Thymus (tissue), 11 donors: ENCODE data around the gene SEZ6. TPM values are rescaled to one million over a fixed set of nuclear protein-coding genes. Genes with fewer than 3 reads are reported as not detected.

Experiments used
- DNase-seq, 9 donors: peaks; one replicate each; pipeline ENCODE4 v3.0.0-alpha.2; 2013; ENCODE audit warnings: low spot score in 9 of 9, low read depth in 6 of 9, missing footprints in 1 of 9
- H3K27ac ChIP-seq, 2 donors: one replicate each; pipeline ENCODE4 v1.5.1; 2013; ENCODE audit warnings: control low read depth in 1 of 2, low read depth in 1 of 2, low read length in 1 of 2, mild to moderate bottlenecking in 1 of 2, moderate library complexity in 1 of 2
- H3K27me3 ChIP-seq, 2 donors: one replicate each; pipeline ENCODE4 v1.5.1; 2013; ENCODE audit warnings: low read length in 1 of 2; ENCODE audit not compliant: control insufficient read depth in 2 of 2, insufficient read depth in 1 of 2
- H3K36me3 ChIP-seq, 2 donors: one replicate each; pipeline ENCODE4 v1.5.1; 2013; ENCODE audit warnings: low read length in 1 of 2, mild to moderate bottlenecking in 1 of 2, moderate library complexity in 1 of 2; ENCODE audit not compliant: control insufficient read depth in 2 of 2, insufficient read depth in 2 of 2
- H3K4me1 ChIP-seq, 2 donors: one replicate each; pipeline ENCODE4 v1.5.1; 2013; ENCODE audit warnings: low read length in 2 of 2; ENCODE audit not compliant: control insufficient read depth in 2 of 2, insufficient read depth in 2 of 2
- H3K4me3 ChIP-seq, 2 donors: one replicate each; pipeline ENCODE4 v1.5.1; 2013; ENCODE audit warnings: low read length in 2 of 2, control low read depth in 1 of 2, mild to moderate bottlenecking in 1 of 2
- H3K9me3 ChIP-seq, 2 donors: one replicate each; pipeline ENCODE4 v1.5.1; 2013; ENCODE audit warnings: low read length in 1 of 2, mild to moderate bottlenecking in 1 of 2; ENCODE audit not compliant: control insufficient read depth in 2 of 2, insufficient read depth in 1 of 2
- WGBS: extraction: QIAGEN DNeasy Blood & Tissue Kit; methylation state at CpG from one replicate; pipeline ENCODE4 v1.1.7; 2013; 5-methylcytosine and 5-hydroxymethylcytosine counted together
- polyA plus RNA-seq: library from polyadenylated mRNA; stranded (reverse); fragments of 200-250 nt; gene quantifications from one replicate; pipeline ENCODE4 v1.2.3, GENCODE V29; 2013
- total RNA-seq: library from RNA; stranded (reverse); fragments of 120-200 nt; gene quantifications from one replicate; pipeline ENCODE4 v1.2.4, GENCODE V29; 2013
- donor health status: healthy.

Gene SEZ6
- total and polyA plus RNA-seq, 2 donors, result 0.09 to 0.48 TPM

DNA sequence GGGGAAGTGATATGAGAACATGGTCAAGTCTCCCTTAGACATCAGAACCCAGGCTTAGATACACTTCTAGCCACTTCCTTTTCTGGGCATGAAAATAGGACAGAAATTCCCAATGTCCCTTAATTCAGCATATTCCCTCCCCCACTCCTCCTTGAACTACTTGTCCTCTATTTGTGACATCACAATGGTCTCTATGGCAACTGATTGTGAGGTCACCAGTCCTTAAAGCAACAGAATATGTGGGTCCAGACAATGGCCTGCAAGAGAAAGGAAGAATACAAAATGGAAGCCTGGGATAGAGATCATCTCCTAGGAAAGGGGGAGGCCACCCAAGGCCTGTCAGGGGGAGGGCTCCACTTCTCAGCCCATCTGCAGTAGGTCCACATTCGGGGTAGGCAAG is 6.7 kb upstream of the SEZ6 start:
- no peak for DNase-seq
- WGBS, result 95% methylated on average over 1 of the region's 1 CpG
- Histone ChIP-seq H3K27me3 (peaks cover 3 to 51% of the 10 kb centered on the region in 2 donors), H3K4me3 (no peak overlapping the region), H3K36me3 (no peaks in the 10 kb centered on the region), H3K4me1 (no peaks in the 10 kb centered on the region), H3K27ac (no peak overlapping the region), H3K9me3 (no peaks in the 10 kb centered on the region)

DNA sequence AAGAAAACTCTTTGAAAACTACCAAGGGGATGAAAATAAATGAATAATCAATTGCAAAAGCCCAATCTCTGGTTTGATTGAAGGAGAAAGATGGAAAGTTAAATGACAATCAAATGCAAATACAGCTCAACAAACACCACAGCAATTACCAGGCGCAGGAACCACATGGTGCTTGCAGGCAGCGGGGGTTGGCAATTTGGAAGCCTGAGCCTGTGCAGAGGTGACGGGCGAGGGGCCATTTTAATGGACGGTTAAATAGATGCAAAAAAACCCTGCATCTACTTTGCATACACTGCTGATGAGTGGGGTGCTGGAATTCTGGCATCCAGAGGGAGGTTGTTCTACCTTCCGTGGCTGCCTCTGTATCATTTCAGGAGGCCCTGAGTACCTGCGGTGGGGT is 4.8 kb upstream of the SEZ6 start:
- 87% methylated on average over 7 of the region's 7 CpGs for WGBS
- Histone ChIP-seq H3K9me3 (no peaks in the 10 kb centered on the region), H3K27ac (no peak overlapping the region), H3K4me3 (no peak overlapping the region), H3K4me1 (peaks cover 0 to 4% of the 10 kb centered on the region in 2 donors), H3K36me3 (no peaks in the 10 kb centered on the region), H3K27me3 (peaks cover 9 to 57% of the 10 kb centered on the region in 2 donors)
- DNase-seq, result no peak

DNA sequence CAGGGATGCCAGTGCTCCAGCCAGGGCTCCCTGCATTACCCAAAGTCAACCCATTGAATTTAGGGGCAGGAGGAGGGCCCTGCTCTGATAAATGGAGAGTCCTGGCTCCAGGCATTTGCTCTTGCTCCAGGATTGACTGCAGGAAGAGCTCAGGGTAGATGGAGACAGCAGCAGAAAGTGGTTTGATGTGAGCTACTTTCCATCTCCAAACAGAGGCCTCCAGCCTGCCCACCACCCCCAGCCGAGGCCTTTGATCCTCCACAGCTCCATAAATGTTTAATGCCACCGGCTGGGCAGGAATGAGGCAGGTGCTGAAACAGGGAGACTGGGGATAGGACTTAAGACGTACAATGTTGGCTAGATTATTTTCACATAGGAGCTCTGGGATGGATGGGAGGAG is 4.3 kb upstream of the SEZ6 start:
- Histone ChIP-seq H3K4me3 (no peak overlapping the region), H3K27ac (no peak overlapping the region), H3K9me3 (no peaks in the 10 kb centered on the region), H3K36me3 (no peaks in the 10 kb centered on the region), H3K27me3 (peaks cover 13 to 59% of the 10 kb centered on the region in 2 donors), H3K4me1 (peaks cover 0 to 4% of the 10 kb centered on the region in 2 donors)
- DNase-seq, result no peak
- WGBS, result 37% methylated on average over 3 of the region's 3 CpGs

DNA sequence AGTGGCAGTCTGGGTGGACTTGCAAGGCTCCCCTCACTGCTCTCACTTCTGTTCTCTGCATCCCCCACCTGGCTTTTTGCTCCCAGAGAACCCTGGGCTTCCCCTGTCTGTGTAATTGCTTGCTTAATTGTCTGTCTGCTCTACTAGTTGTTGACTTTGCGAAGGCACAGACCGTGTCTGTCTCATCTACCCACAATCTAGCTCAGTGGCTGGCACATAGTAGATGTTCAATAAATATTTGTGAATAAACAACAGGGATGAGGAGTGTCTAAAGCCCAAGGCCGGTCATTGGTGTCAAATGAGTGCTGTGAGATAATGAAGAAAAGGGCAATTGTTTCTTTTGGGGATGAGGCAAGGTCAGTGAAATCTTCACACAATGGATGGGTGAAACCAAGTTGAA is 2.8 kb upstream of the SEZ6 start:
- Histone ChIP-seq H3K4me3 (no peak overlapping the region), H3K27ac (no peak overlapping the region), H3K4me1 (peaks cover 0 to 4% of the 10 kb centered on the region in 2 donors), H3K9me3 (peaks cover 0 to 3% of the 10 kb centered on the region in 2 donors), H3K27me3 (peaks cover 29 to 70% of the 10 kb centered on the region in 2 donors), H3K36me3 (no peaks in the 10 kb centered on the region)
- DNase-seq, result no peak
- 77% methylated on average over 3 of the region's 3 CpGs for WGBS

DNA sequence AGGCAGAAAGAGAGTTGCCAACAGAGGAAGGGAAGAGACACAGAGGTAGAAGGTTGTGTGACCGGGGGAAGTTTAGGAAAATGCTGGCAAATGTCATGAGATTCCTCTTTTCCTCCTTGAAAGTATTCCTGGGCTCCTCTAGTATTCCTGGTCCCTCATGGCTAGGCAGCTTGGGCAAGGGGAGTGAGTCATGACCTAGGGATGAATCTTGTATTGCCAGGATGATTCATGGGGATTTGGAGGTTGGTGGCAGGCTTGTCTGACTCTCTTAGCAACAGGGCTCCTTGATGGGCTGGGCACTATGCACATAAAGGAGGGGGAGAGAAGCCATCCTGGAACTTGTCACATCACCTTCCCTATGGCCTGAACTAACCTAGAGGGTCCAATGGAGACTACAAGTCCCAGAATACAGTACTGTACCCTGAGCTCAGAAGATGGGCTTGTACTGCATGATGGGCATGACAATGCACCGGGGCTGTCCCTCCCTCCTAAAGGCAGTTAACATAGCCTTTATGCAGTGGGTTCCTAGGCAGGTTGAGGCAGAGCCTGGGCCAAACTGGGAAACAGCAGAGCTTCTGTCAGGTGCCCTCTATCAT is 2.1 kb upstream of the SEZ6 start:
- Histone ChIP-seq H3K27ac (no peak overlapping the region), H3K9me3 (peaks cover 1 to 6% of the 10 kb centered on the region in 2 donors), H3K27me3 (peaks cover 33 to 75% of the 10 kb centered on the region in 2 donors), H3K4me3 (no peak overlapping the region), H3K4me1 (peaks cover 0 to 4% of the 10 kb centered on the region in 2 donors), H3K36me3 (no peaks in the 10 kb centered on the region)
- DNase-seq, result no peak
- 72% methylated on average over 2 of the region's 2 CpGs for WGBS

DNA sequence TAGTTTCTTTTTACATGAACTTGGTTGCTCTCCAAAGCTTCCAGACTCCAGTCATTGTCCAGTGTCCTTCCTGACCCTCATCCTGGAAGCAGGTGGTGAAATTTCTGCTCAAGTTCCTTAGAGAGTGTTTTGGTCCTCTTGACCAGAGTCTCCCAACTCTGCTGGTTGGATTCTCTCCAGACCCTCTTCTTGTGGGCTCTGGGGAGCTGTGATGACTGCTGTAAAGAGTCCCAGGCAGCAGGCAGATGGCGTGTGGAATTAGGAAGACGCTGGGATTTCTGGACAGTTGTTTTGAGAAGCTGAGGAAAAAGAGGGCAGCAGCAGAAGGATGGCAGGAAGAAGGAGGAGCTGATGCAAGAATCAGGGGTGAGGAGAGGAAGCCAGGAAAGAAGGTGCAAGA is 1.6 kb upstream of the SEZ6 start:
- no peak for DNase-seq
- H3K4me3 ChIP-seq, result no peak overlapping the region
- H3K4me1 ChIP-seq, result peaks cover 0 to 4% of the 10 kb centered on the region in 2 donors
- 31% methylated on average over 2 of the region's 2 CpGs for WGBS
- no peak overlapping the region for H3K27ac ChIP-seq
- no peaks in the 10 kb centered on the region for H3K36me3 ChIP-seq
- H3K9me3 ChIP-seq, result peaks cover 1 to 6% of the 10 kb centered on the region in 2 donors
- peaks cover 35 to 80% of the 10 kb centered on the region in 2 donors for H3K27me3 ChIP-seq

DNA sequence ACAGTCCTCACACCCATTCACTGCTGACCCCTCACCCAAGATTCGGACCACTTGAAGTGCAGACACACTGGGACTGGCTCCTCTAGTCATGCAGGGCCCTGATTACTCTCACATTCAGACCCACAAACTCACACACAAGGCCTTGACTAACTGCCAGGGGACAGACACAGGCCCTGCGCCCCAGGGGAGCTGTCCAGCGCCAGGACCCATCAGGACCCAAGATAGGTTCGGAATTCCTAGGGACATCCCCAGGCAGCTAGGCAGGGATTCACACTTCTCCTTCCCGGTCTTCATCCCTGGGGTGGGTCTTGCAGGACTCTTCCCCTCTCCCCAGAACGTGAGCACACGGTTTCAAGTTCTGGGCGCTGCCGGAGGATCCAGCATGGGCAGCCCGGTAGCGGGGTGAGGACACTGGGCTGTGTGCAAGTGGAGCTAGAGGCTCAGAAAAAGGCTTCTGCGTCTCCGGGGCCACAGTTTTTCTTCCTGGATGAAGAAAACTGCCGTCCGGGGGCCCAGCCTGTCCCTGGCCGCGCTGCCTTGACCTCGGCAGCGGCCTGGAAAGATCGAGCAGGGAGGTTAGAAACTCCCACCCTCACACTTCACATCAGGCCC is 1.6 kb downstream of the SEZ6 start:
- peaks cover 35 to 89% of the 10 kb centered on the region in 2 donors for H3K27me3 ChIP-seq
- no peak overlapping the region for H3K4me3 ChIP-seq

DNA sequence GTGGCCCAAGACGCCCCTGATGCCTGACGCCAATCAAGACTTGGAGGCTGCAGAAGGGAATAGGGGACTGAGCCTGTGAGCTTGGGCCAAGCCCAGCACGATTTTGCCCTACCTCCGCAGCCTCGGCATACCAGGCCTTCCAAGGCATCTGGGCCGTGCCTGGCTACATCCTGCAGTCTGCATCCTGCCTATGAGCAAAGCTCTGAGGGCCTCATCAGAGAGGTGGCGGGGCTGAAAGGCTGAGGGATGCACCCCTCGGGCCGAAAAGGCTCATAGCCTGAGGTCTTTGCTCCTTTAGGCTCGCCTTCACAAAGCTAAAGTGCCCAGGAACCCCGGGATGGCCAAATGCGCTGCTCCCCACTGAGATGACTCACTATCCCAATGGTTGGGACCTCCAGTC is 2.5 kb downstream of the SEZ6 start:
- Histone ChIP-seq H3K4me1 (peaks cover 0 to 4% of the 10 kb centered on the region in 2 donors), H3K27me3 (peaks cover 35 to 85% of the 10 kb centered on the region in 2 donors), H3K27ac (no peak overlapping the region), H3K4me3 (no peak overlapping the region), H3K36me3 (no peaks in the 10 kb centered on the region), H3K9me3 (peaks cover 1 to 6% of the 10 kb centered on the region in 2 donors)
- WGBS, result 75% methylated on average over 12 of the region's 12 CpGs
- no peak for DNase-seq

More for the DNA sequence above, 1.6 kb downstream of the SEZ6 start:
- no peaks in the 10 kb centered on the region for H3K36me3 ChIP-seq
- WGBS, result 61% methylated on average over 20 of the region's 20 CpGs
- H3K9me3 ChIP-seq, result peaks cover 1 to 6% of the 10 kb centered on the region in 2 donors
- H3K27ac ChIP-seq, result no peak overlapping the region
- H3K4me1 ChIP-seq, result peaks cover 0 to 4% of the 10 kb centered on the region in 2 donors
- no peak for DNase-seq

DNA sequence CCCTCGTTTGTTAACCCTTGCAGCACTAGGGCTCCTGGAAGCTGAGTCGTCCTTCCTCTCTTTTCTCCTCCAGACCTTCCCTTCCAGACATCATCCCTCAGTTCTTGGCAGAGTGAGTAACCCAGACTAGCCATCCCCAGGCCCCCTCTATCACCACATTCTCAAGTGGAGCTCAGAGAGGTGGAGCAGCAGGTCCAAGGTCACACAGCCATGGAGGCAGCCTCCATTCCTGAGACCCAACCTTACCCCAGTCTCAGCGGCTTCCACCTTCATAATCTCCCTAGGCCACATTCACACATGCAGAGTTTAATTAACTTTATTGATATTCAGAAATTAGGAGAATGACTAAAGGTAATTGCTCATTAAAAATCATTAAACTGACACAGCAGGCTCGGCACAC is 3.0 kb downstream of the SEZ6 start:
- Histone ChIP-seq H3K9me3 (peaks cover 1 to 6% of the 10 kb centered on the region in 2 donors), H3K27me3 (peaks cover 35 to 81% of the 10 kb centered on the region in 2 donors), H3K27ac (no peak overlapping the region), H3K36me3 (no peaks in the 10 kb centered on the region), H3K4me3 (no peak overlapping the region), H3K4me1 (peaks cover 0 to 4% of the 10 kb centered on the region in 2 donors)
- 56% methylated on average over 4 of the region's 4 CpGs for WGBS
- DNase-seq, result no peak
